ENCODE measurements around the gene IPCEF1. TPM values are rescaled to one million over a fixed set of nuclear protein-coding genes. Genes with fewer than 3 reads are reported as not detected.

IPCEF1 gene
- total and polyA plus RNA-seq, 4 experiments from 2014 or later = 67.7 to 97.7 (median 82.2) TPM

DNA sequence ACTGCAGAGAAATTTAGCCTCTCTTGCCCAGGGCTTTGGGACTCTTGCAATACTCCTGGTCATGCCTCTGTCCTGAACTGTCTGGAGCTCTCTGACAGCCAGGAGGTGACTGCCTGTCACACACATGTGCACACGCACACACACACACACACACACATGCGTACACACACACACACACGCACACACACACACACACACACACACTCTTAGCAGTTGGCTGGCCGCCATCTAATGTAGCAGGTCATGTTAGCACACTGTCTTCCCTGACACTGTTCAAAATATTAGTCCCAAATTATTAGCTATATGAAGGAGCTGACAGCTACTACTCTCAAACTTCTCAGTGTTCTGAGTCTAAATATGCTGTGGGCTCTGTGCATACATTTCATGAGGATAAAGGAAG, 60.9 kb downstream of the IPCEF1 start:
- ChIA-PET CTCF (ENCODE audit: partially characterized antibody) (interaction anchor here (1.0 kb wide), 1 partner anchor 19 kb away, joined by 4 read pairs; no protein-coding TSS in a partner anchor), POLR2A (ENCODE audit: partially characterized antibody) (interaction anchor here (0.6 kb wide), 1 partner anchor 1293 kb away, joined by 3 read pairs; the partner anchor contains the start of gene MTRF1L)
- Histone ChIP-seq H3K4me1 (ENCODE audit: insufficient read depth, low read length) (no peaks in the 10 kb centered on the region), H3K27me3 (ENCODE audit: insufficient read depth, low read length) (no peaks in the 10 kb centered on the region), H3K4me3 (ENCODE audit: low read length in 2 of 2) (no peak overlapping the region), H3K36me3 (ENCODE audit: insufficient read depth, low read length) (no peaks in the 10 kb centered on the region), H3K27ac (ENCODE audit: low read depth, low read length) (no peak overlapping the region), H3K9me3 (ENCODE audit: control insufficient read depth in 1 of 2, low read length in 2 of 2) (no peaks in the 10 kb centered on the region)
- peaks cover 0 to 1% of the 10 kb centered on the region in 2 donors for H3K27me3 Mint-ChIP-seq
- no peaks in the 10 kb centered on the region for H3K4me1 Mint-ChIP-seq
- DNase-seq = no peak
- H3K36me3 Mint-ChIP-seq = no peaks in the 10 kb centered on the region
- no peak overlapping the region for H3K4me3 Mint-ChIP-seq
- H3K27ac Mint-ChIP-seq = no peak overlapping the region
- intact Hi-C loops (cut with micrococcal nuclease) = no loop called here
- H3K9me3 Mint-ChIP-seq = no peaks in the 10 kb centered on the region

DNA sequence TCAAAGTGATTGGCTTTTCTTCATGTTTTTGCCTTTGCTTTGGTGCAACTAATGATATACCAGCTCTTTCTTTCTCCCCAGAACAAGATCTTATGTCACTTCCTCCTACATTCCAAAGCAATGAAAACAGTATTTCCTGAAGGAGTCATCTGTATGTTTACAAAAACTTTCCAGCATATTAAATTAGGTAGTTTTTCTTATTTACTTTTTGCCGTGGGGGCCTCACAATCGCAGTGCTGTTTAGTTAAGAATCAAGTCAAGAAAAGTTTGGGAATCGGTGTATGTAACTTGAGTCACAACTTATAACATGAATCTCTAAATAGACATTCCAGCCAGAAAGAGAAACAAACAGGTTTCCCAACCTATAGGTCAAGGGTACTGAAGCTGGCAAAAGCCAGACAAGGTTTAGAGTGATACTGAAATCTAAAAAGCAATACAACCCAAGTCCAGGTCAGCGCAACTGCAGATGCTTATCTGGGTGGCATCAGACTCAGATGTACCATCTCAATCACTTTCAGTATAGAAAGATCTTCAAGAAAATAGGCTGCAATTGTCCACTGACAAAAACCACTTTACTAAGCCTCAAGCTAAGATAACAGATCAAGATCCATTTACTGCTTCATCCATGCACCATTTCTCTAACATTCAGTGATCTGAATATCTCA, 63.6 kb downstream of the IPCEF1 start:
- H3K36me3 ChIP-seq (ENCODE audit: insufficient read depth, low read length) = no peaks in the 10 kb centered on the region
- Mint-ChIP-seq H3K36me3 (no peaks in the 10 kb centered on the region), H3K27me3 (peaks cover 0 to 1% of the 10 kb centered on the region in 2 donors), H3K9me3 (peaks cover 0 to 2% (median 0%) of the 10 kb centered on the region in 8 donors), H3K27ac (no peak overlapping the region), H3K4me3 (no peak overlapping the region), H3K4me1 (no peaks in the 10 kb centered on the region)
- H3K27ac ChIP-seq (ENCODE audit: low read depth, low read length) = no peak overlapping the region
- H3K27me3 ChIP-seq (ENCODE audit: insufficient read depth, low read length) = no peaks in the 10 kb centered on the region
- intact Hi-C loops (cut with micrococcal nuclease) = loop anchor here (1.0 kb wide), 1 partner anchor 9 kb away; no protein-coding TSS in a partner anchor
- no peak overlapping the region for H3K4me3 ChIP-seq (ENCODE audit: low read length in 2 of 2)
- H3K9me3 ChIP-seq (ENCODE audit: control insufficient read depth in 1 of 2, low read length in 2 of 2) = no peaks in the 10 kb centered on the region
- CTCF ChIA-PET (ENCODE audit: partially characterized antibody) = no interaction called here
- POLR2A ChIA-PET (ENCODE audit: partially characterized antibody) = no interaction called here
- no peak for DNase-seq
- H3K4me1 ChIP-seq (ENCODE audit: insufficient read depth, low read length) = no peaks in the 10 kb centered on the region

DNA sequence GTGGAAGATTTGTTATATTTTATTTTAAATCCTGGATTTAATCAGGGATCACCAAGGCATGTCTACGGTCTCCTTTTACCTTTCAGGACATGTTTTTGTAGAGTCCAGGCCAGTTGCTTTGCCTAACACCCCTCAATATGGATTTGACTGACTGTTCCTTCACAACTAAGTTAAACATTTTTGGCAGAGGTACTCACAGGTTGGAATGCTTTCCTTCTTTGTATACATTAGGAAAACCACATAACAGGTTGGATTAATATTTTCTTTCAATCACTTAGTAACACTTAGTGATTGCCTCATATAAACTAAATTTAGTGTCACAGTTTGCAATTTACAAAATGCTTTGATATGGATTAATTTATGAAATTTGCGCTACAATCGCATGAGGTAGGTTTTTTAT, 64.5 kb downstream of the IPCEF1 start:
- no peak for DNase-seq
- Mint-ChIP-seq H3K36me3 (no peaks in the 10 kb centered on the region), H3K27me3 (peaks cover 0 to 1% of the 10 kb centered on the region in 2 donors), H3K9me3 (peaks cover 0 to 2% (median 0%) of the 10 kb centered on the region in 8 donors), H3K4me3 (no peak overlapping the region), H3K4me1 (no peaks in the 10 kb centered on the region), H3K27ac (no peak overlapping the region)
- no peaks in the 10 kb centered on the region for H3K4me1 ChIP-seq (ENCODE audit: insufficient read depth, low read length)
- no peak overlapping the region for H3K4me3 ChIP-seq (ENCODE audit: low read length in 2 of 2)
- no peaks in the 10 kb centered on the region for H3K27me3 ChIP-seq (ENCODE audit: insufficient read depth, low read length)
- CTCF ChIA-PET (ENCODE audit: partially characterized antibody) = no interaction called here
- H3K9me3 ChIP-seq (ENCODE audit: control insufficient read depth in 1 of 2, low read length in 2 of 2) = no peaks in the 10 kb centered on the region
- H3K27ac ChIP-seq (ENCODE audit: low read depth, low read length) = no peak overlapping the region
- intact Hi-C loops (cut with micrococcal nuclease) = no loop called here
- POLR2A ChIA-PET (ENCODE audit: partially characterized antibody) = no interaction called here
- H3K36me3 ChIP-seq (ENCODE audit: insufficient read depth, low read length) = no peaks in the 10 kb centered on the region

DNA sequence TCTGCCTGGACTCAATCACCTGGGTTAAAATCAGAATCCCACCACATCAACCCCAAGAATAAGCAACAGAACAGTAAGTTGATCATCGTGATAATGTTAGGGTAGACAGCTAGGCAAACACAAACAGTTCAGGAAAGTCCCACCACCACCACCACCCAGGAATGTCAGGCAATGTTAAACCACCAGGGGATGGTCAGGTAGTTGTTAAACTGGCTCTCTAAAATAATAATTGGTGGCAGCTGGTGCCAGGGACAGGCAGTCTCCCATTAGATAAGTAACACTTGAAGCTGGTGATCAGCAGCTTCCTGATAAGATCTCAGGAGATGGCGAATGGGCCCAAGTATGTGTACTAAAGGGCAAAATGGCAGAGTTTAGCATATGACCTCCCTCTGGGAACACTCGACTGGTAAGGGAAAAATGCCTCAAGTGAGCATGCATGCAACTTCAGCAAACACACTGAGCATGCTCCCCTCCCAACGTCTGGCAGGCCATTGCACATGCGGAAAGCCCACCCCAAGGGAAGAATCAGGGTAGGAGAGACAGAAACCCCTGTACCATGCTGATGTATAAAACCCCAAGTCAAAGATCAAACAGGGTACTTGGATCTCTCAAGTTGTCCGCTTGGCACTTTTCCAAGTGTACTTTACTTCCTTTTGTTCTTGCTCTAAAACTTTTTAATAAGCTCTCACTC, 66.6 kb downstream of the IPCEF1 start:
- Mint-ChIP-seq H3K4me1 (no peaks in the 10 kb centered on the region), H3K36me3 (no peaks in the 10 kb centered on the region), H3K27ac (no peak overlapping the region), H3K27me3 (peaks cover 0 to 1% of the 10 kb centered on the region in 2 donors), H3K9me3 (peaks cover 0 to 2% (median 0%) of the 10 kb centered on the region in 8 donors), H3K4me3 (no peak overlapping the region)
- H3K9me3 ChIP-seq (ENCODE audit: control insufficient read depth in 1 of 2, low read length in 2 of 2) = no peaks in the 10 kb centered on the region
- H3K27ac ChIP-seq (ENCODE audit: low read depth, low read length) = no peak overlapping the region
- no peaks in the 10 kb centered on the region for H3K27me3 ChIP-seq (ENCODE audit: insufficient read depth, low read length)
- ChIA-PET CTCF (ENCODE audit: partially characterized antibody) (interaction anchor here (1.6 to 2.0 kb wide), 2 partner anchors 10 to 12 kb away, joined by 5 read pairs; no protein-coding TSS in a partner anchor), POLR2A (ENCODE audit: partially characterized antibody) (no interaction called here)
- no peaks in the 10 kb centered on the region for H3K36me3 ChIP-seq (ENCODE audit: insufficient read depth, low read length)
- no peak overlapping the region for H3K4me3 ChIP-seq (ENCODE audit: low read length in 2 of 2)
- DNase-seq = no peak
- no peaks in the 10 kb centered on the region for H3K4me1 ChIP-seq (ENCODE audit: insufficient read depth, low read length)
- intact Hi-C loops (cut with micrococcal nuclease) = no loop called here

DNA sequence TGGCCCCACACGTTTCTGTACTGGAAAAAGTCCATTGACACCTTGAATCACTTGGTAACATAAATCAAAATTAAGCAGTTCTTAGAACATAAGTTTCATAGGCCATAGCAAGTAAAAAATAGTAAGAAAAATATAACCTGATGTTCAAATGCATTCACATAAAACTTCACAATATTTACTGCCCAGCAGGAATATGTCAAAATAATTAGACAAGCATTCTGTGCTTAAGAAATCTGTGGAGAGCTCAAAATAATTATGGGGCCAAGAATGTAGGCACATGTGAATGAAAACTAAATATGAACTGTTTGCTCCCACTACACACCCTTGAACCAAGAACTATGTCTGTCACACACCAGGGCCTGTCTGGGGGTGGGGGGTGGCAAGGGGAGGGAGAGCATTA, 70.8 kb downstream of the IPCEF1 start:
- Histone ChIP-seq H3K27me3 (ENCODE audit: insufficient read depth, low read length) (no peaks in the 10 kb centered on the region), H3K36me3 (ENCODE audit: insufficient read depth, low read length) (no peaks in the 10 kb centered on the region), H3K9me3 (ENCODE audit: control insufficient read depth in 1 of 2, low read length in 2 of 2) (no peaks in the 10 kb centered on the region), H3K4me3 (ENCODE audit: low read length in 2 of 2) (no peak overlapping the region), H3K27ac (ENCODE audit: low read depth, low read length) (no peak overlapping the region), H3K4me1 (ENCODE audit: insufficient read depth, low read length) (no peaks in the 10 kb centered on the region)
- Mint-ChIP-seq H3K36me3 (no peaks in the 10 kb centered on the region), H3K9me3 (peaks cover 0 to 4% (median 0%) of the 10 kb centered on the region in 8 donors), H3K4me3 (no peak overlapping the region), H3K27me3 (no peaks in the 10 kb centered on the region), H3K4me1 (no peaks in the 10 kb centered on the region), H3K27ac (no peak overlapping the region)
- intact Hi-C loops (cut with micrococcal nuclease) = no loop called here
- ChIA-PET POLR2A (ENCODE audit: partially characterized antibody) (no interaction called here), CTCF (ENCODE audit: partially characterized antibody) (interaction anchor here (1.6 to 2.2 kb wide), 3 partner anchors 11 to 133 kb away, joined by 3 to 7 read pairs (median 7); no protein-coding TSS in a partner anchor)
- DNase-seq = no peak

DNA sequence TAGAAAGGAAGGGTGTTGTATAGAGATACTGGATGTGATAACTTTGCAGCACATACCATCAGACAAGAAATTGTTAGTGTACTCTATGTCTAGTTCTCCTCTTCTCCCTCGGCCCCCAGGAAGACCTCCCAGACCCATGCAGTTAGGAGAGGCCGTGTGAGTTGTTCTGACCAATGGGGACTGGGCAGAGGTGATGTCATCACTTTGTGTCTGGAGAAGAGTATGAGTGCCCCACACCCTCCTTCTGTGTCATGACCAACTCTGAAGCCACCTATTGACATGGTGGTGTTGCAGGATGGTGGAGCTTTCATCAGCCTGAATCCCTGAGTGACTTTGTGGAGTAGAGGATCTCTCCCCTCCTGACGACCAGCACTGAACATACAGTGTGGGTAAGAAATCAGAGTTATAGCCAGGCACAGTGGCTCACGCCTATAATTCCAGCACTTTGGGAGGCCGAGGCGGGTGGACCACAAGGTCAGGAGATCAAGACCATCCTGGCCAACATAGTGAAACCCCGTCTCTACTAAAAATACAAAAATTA, 72.2 kb downstream of the IPCEF1 start:
- Mint-ChIP-seq H3K36me3 (no peaks in the 10 kb centered on the region), H3K27me3 (no peaks in the 10 kb centered on the region), H3K27ac (no peak overlapping the region), H3K4me3 (no peak overlapping the region), H3K9me3 (peaks cover 0 to 4% (median 0%) of the 10 kb centered on the region in 8 donors), H3K4me1 (no peaks in the 10 kb centered on the region)
- ChIA-PET CTCF (ENCODE audit: partially characterized antibody) (interaction anchor here (1.0 to 1.7 kb wide), 3 partner anchors 9 to 127 kb away, joined by 3 to 7 read pairs (median 3); no protein-coding TSS in a partner anchor), POLR2A (ENCODE audit: partially characterized antibody) (no interaction called here)
- no peaks in the 10 kb centered on the region for H3K4me1 ChIP-seq (ENCODE audit: insufficient read depth, low read length)
- intact Hi-C loops (cut with micrococcal nuclease) = no loop called here
- H3K27ac ChIP-seq (ENCODE audit: low read depth, low read length) = no peak overlapping the region
- H3K9me3 ChIP-seq (ENCODE audit: control insufficient read depth in 1 of 2, low read length in 2 of 2) = no peaks in the 10 kb centered on the region
- H3K27me3 ChIP-seq (ENCODE audit: insufficient read depth, low read length) = no peaks in the 10 kb centered on the region
- no peaks in the 10 kb centered on the region for H3K36me3 ChIP-seq (ENCODE audit: insufficient read depth, low read length)
- H3K4me3 ChIP-seq (ENCODE audit: low read length in 2 of 2) = no peak overlapping the region
- no peak for DNase-seq

DNA sequence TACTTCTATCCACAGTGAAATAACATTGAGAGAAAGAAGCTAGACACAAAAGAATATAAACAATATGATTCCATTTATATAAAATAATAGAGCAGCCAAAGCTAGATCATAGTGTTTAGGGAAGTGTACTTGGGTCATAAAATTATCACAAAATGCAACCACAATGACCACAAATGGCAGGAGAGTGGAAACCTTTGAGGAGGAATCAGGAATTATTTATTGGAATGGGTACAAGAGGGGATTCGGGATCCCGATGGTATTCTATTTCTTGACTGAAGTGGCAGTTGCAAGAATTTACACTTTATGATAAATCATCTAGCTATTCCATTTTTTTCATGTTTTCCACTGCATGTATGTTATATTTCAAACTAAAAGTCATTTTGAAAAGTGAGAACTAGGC, 76.1 kb downstream of the IPCEF1 start:
- ChIA-PET POLR2A (ENCODE audit: partially characterized antibody) (no interaction called here), CTCF (ENCODE audit: partially characterized antibody) (interaction anchor here (0.7 to 9.6 kb wide), 3 partner anchors 9 to 124 kb away, joined by 4 to 323 read pairs (median 5); no protein-coding TSS in a partner anchor)
- H3K27me3 Mint-ChIP-seq = no peaks in the 10 kb centered on the region
- H3K9me3 Mint-ChIP-seq = peaks cover 0 to 4% (median 0%) of the 10 kb centered on the region in 8 donors
- no peaks in the 10 kb centered on the region for H3K36me3 Mint-ChIP-seq
- Histone ChIP-seq H3K4me3 (ENCODE audit: low read length in 2 of 2) (no peak overlapping the region), H3K36me3 (ENCODE audit: insufficient read depth, low read length) (no peaks in the 10 kb centered on the region), H3K9me3 (ENCODE audit: control insufficient read depth in 1 of 2, low read length in 2 of 2) (no peaks in the 10 kb centered on the region), H3K4me1 (ENCODE audit: insufficient read depth, low read length) (peaks cover 16% of the 10 kb centered on the region), H3K27me3 (ENCODE audit: insufficient read depth, low read length) (no peaks in the 10 kb centered on the region), H3K27ac (ENCODE audit: low read depth, low read length) (no peak overlapping the region)
- intact Hi-C loops (cut with micrococcal nuclease) = no loop called here
- H3K4me1 Mint-ChIP-seq = peaks cover 15 to 22% (median 17%) of the 10 kb centered on the region in 4 donors
- H3K4me3 Mint-ChIP-seq = no peak overlapping the region
- DNase-seq = no peak
- H3K27ac Mint-ChIP-seq = peak overlapping the region in 1 of 7 donors; percentile 30
